Measurements from ENCODE around the gene COL13A1.

DNA sequence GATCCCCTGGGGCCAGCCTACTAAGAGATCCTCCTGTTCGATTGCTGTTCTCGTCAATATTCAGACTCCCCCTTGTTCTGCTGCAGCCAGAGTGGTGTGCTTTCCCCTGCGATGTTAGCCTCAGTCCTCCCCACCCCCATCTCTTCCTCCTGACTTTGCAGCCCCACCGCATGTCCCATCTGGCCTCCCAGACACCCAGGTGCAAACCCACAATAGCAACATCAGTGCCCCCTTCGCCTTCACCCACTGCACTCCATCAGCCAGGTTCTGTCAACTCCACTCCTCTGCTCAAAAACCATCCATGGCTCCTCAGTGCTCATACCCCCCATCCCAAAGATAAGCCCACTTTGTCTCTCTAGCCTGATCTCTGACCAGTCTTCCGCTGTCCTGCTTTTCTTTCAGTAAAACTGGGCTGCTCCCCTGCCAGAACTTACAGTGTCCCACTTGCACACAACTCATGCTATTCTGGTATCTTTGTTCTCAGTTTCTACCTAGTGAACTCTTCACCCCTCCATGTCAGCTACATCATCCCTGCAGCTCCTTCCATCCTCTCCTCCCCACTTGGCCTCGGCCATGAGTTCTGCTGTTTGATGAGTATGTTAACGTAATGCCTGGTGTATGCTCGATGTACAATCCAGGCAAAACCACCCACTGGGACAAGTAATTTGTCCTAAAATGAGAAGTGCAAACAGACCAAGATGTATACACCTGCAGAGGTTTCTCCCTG lies 26.6 kb downstream of the COL13A1 start:
- TF ChIP-seq, protein P1, sequence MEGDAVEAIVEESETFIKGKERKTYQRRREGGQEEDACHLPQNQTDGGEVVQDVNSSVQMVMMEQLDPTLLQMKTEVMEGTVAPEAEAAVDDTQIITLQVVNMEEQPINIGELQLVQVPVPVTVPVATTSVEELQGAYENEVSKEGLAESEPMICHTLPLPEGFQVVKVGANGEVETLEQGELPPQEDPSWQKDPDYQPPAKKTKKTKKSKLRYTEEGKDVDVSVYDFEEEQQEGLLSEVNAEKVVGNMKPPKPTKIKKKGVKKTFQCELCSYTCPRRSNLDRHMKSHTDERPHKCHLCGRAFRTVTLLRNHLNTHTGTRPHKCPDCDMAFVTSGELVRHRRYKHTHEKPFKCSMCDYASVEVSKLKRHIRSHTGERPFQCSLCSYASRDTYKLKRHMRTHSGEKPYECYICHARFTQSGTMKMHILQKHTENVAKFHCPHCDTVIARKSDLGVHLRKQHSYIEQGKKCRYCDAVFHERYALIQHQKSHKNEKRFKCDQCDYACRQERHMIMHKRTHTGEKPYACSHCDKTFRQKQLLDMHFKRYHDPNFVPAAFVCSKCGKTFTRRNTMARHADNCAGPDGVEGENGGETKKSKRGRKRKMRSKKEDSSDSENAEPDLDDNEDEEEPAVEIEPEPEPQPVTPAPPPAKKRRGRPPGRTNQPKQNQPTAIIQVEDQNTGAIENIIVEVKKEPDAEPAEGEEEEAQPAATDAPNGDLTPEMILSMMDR (IDR thresholded peaks at IDR 0.05; ENCODE audit: insufficient read depth, low read depth, low read length), result no peak
- TF ChIP-seq EZH2 (IDR thresholded peaks at IDR 0.05; ENCODE audit: insufficient read depth, low read length), result no peak

All from astrocyte (in vitro differentiated cells and primary cell).